Ovary (tissue), 9 donors: ENCODE measurements around the gene GDF2. TPM values are rescaled to one million over a fixed set of nuclear protein-coding genes. Genes with fewer than 3 reads are reported as not detected.

Source experiments
- DNase-seq, 5 donors: peaks; one replicate each; pipeline ENCODE4 v3.0.0-alpha.2; 2019 to 2020
- H3K27ac ChIP-seq, 2 donors: fragments of 200-600 bp; one replicate each; pipeline versions ENCODE4 v1.5.1 to v1.8.0; 2019 to 2022
- H3K27me3 ChIP-seq: fragments of 200-600 bp; one replicate; pipeline ENCODE4 v1.8.0; 2022
- H3K36me3 ChIP-seq: fragments of 200-600 bp; sonication (generic); one replicate; pipeline ENCODE4 v1.5.1; 2019
- H3K4me1 ChIP-seq: one replicate; pipeline ENCODE4 v1.8.1; 2013; ENCODE audit warnings: mild to moderate bottlenecking, moderate library complexity; ENCODE audit not compliant: insufficient read depth
- H3K4me3 ChIP-seq: fragments of 200-600 bp; sonication (generic); one replicate; pipeline ENCODE4 v1.5.1; 2017
- H3K9me3 ChIP-seq, 2 donors: fragments of 200-600 bp in 1 of 2; sonication (generic) in 1 of 2; one replicate each; pipeline versions ENCODE4 v1.5.1 to v1.8.1; 2013 to 2019; ENCODE audit warnings: mild to moderate bottlenecking in 1 of 2, moderate library complexity in 1 of 2
- CTCF ChIP-seq, 3 donors: fragments of 450-650 bp in 2 of 3; fragments of 200-600 bp in 1 of 3; IDR thresholded peaks; one replicate each; pipeline versions ENCODE4 v1.5.1 to v1.8.0; 2016 to 2022; ENCODE audit warnings: antibody characterized with exemption in 3 of 3, mild to moderate bottlenecking in 1 of 3
- EP300 ChIP-seq: sonication (generic); formaldehyde crosslinking; IDR thresholded peaks from one replicate; pipeline ENCODE4 v1.6.1; 2017; ENCODE audit warnings: antibody characterized with exemption
- POLR2A ChIP-seq: fragments of 450-650 bp; IDR thresholded peaks from one replicate; pipeline ENCODE4 v1.6.1; 2017; ENCODE audit warnings: antibody characterized with exemption, mild to moderate bottlenecking, moderate library complexity
- WGBS, 3 donors: extraction: QIAGEN DNeasy Blood & Tissue Kit in 1 of 3; methylation state at CpG; one replicate each; pipeline versions ENCODE4 v1.1.5 to v1.1.7; 2013 to 2017; 5-methylcytosine and 5-hydroxymethylcytosine counted together
- intact Hi-C, 4 donors: fragments of 100-400 bp; cut with DNase I; formaldehyde crosslinking; loops; one replicate each; pipeline versions ENCODE4 v1.11.0 to v1.15.1; 2022 to 2023
- polyA plus RNA-seq, 2 donors: library from polyadenylated mRNA; stranded (reverse); fragments of 200-250 nt in 1 of 2; fragments of 350-450 nt in 1 of 2; fragmentation: Illumina TruSeq in 1 of 2; extraction: RNeasy Lipid Tissue Mini Kit (QIAGEN cat#74804) in 1 of 2; gene quantifications; one replicate each; pipeline ENCODE4 v1.2.3, GENCODE V29; 2013 to 2014
- total RNA-seq, 7 donors: library from RNA; depleted of rRNA in 2 of 7; stranded (reverse); fragments of >200 nt in 2 of 7; fragmentation: NEBNext Ultra II Directional in 3 of 7; extraction: Animal tissue kit (Norgen Biotek cat#: 25700) in 3 of 7; gene quantifications; one replicate each; pipeline versions ENCODE4 v1.1.0 to v1.2.4, GENCODE V29; 2016 to 2023
- donor health status: DM: no; HTN: no; CAD: no; lungs with moderate emphysema.
- donor health status: DM: no; HTN: no; CAD: no.
- donor health status: Bipolar disorder and iron deficiency.
- donor health status: DM: yes; HTN: yes; CAD: no.
- donor health status: DM: no; HTN: no; CAD: no.
- donor health status: DM: yes; HTN: yes; CAD: no.

GDF2 gene
- total and polyA plus RNA-seq, 9 donors: not detected

- no peaks in the 10 kb centered on the region for H3K27me3 ChIP-seq
- intact Hi-C loops: no loop called here
- WGBS, 3 donors: 75 to 85% (median 85%) methylated on average over 10 of the region's 10 CpGs
- no peaks in the 10 kb centered on the region for H3K4me1 ChIP-seq
- H3K9me3 ChIP-seq: no peaks in the 10 kb centered on the region
- no peak overlapping the region for H3K27ac ChIP-seq
- no peak overlapping the region for H3K4me3 ChIP-seq
- peak in 1 of 5 donors; percentile 4 for DNase-seq
- TF ChIP-seq CTCF (IDR thresholded peaks at IDR 0.05) (no peak), EP300 (no peak), POLR2A (no peak)
- H3K36me3 ChIP-seq: no peaks in the 10 kb centered on the region
Observed at GRCh38 chr10:47376522-47377220, 54.4 kb downstream of the GDF2 start.

Other genes with a start within 250 kb of the GDF2 start
- under 1 TPM in 4 of 7 donors, not detected in 3; 0.40 to 0.80 (median 0.53) TPM for gene GDF10, start 22.3 kb upstream of the GDF2 start, total RNA-seq
- gene GDF10, start 22.3 kb upstream of the GDF2 start, polyA plus RNA-seq: 1 to 10 TPM in 1 of 2 donors, under 1 TPM in 1; 0.12 to 1.2 TPM
- gene RBP3, start 25.9 kb downstream of the GDF2 start, total RNA-seq: not detected
- gene RBP3, start 25.9 kb downstream of the GDF2 start, polyA plus RNA-seq: not detected
- gene ZNF488, start 61.8 kb downstream of the GDF2 start, total RNA-seq: under 1 TPM; 0.15 to 0.57 (median 0.20) TPM
- under 1 TPM; 0.34 to 0.42 TPM for gene ZNF488, start 61.8 kb downstream of the GDF2 start, polyA plus RNA-seq
- gene ANXA8, start 161.7 kb downstream of the GDF2 start, total RNA-seq: 10 to 100 TPM in 1 of 7 donors, 1 to 10 TPM in 4, under 1 TPM in 2; 0.63 to 20.2 (median 1.6) TPM
- 1 to 10 TPM; 1.2 to 3.0 TPM for gene ANXA8, start 161.7 kb downstream of the GDF2 start, polyA plus RNA-seq
- not detected for gene FAM25G, start 169.2 kb downstream of the GDF2 start, total RNA-seq
- not detected for gene FAM25G, start 169.2 kb downstream of the GDF2 start, polyA plus RNA-seq
- 10 to 100 TPM in 2 of 7 donors, 1 to 10 TPM in 5; 1.3 to 11.3 (median 9.3) TPM for gene AGAP9, start 201.2 kb downstream of the GDF2 start, total RNA-seq
- 1 to 10 TPM; 5.0 to 6.9 TPM for gene AGAP9, start 201.2 kb downstream of the GDF2 start, polyA plus RNA-seq